Testis (tissue), 2 donors: ENCODE data around the gene ITGAE.

Source experiments
- CTCF ChIP-seq, 3 experiments: fragments of 450-650 bp in 2 of 3; fragments of 200-600 bp in 1 of 3; sonication (generic) in 1 of 3; IDR thresholded peaks; one replicate each; pipeline ENCODE4 v1.5.1; 2016 to 2019; ENCODE audit warnings: antibody characterized with exemption in 3 of 3, mild to moderate bottlenecking in 2 of 3, moderate library complexity in 1 of 3
- POLR2A ChIP-seq: fragments of 450-650 bp; IDR thresholded peaks from one replicate; pipeline ENCODE4 v1.6.1; 2017; ENCODE audit warnings: antibody characterized with exemption, mild to moderate bottlenecking, moderate library complexity

- no peak for TF ChIP-seq CTCF (IDR thresholded peaks at IDR 0.05)
- no peak for TF ChIP-seq POLR2A
Observed at GRCh38 chr17:3693829-3694231, 107.2 kb downstream of the ITGAE start.
